Right lobe of liver (tissue), 6 donors: ENCODE data around the gene LRRC55. TPM values are rescaled to one million over a fixed set of nuclear protein-coding genes. Genes with fewer than 3 reads are reported as not detected.

ENCODE experiments used
- ATAC-seq, 4 donors: fragments of 200-7000 bp; cut with Tn5 transposase; one replicate each; pipeline ENCODE4 v1.9.1; 2020; ENCODE audit warnings: mild to moderate bottlenecking in 4 of 4, moderate library complexity in 4 of 4
- DNase-seq, 3 donors: peaks; one replicate each; pipeline ENCODE4 v3.0.0-alpha.2; 2020
- H3K27ac ChIP-seq, 3 donors: fragments of 200-600 bp; one replicate each; pipeline ENCODE4 v1.8.0; 2022
- H3K27me3 ChIP-seq, 2 donors: fragments of 200-600 bp; one replicate each; pipeline ENCODE4 v1.8.0; 2022
- H3K36me3 ChIP-seq, 4 donors: fragments of 200-600 bp; sonication (generic) in 1 of 4; one replicate each; pipeline versions ENCODE4 v1.5.1 to v1.8.0; 2017 to 2022; ENCODE audit warnings: control low read depth in 1 of 4
- H3K4me1 ChIP-seq, 4 donors: fragments of 200-600 bp; sonication (generic) in 1 of 4; one replicate each; pipeline versions ENCODE4 v1.5.1 to v1.8.0; 2017 to 2022; ENCODE audit warnings: control low read depth in 1 of 4
- H3K4me3 ChIP-seq, 3 donors: fragments of 200-600 bp; one replicate each; pipeline ENCODE4 v1.8.0; 2022
- H3K9me3 ChIP-seq, 4 donors: fragments of 200-600 bp; sonication (generic) in 1 of 4; one replicate each; pipeline versions ENCODE4 v1.5.1 to v1.8.0; 2017 to 2022; ENCODE audit warnings: control low read depth in 1 of 4
- POLR2A ChIP-seq: fragments of 450-650 bp; IDR thresholded peaks from one replicate; pipeline ENCODE4 v1.6.1; 2017; ENCODE audit warnings: antibody characterized with exemption, mild to moderate bottlenecking
- WGBS: methylation state at CpG from one replicate; pipeline ENCODE4 v1.1.6; 2018; ENCODE audit warnings: low coverage, low lambda C conversion rate; ENCODE audit not compliant: insufficient coverage; ENCODE audit errors: missing lambda C conversion rate; 5-methylcytosine and 5-hydroxymethylcytosine counted together
- intact Hi-C, 2 donors: fragments of 100-400 bp; cut with DNase I; formaldehyde crosslinking; loops; one replicate each; pipeline versions ENCODE4 v1.11.2 to v1.14.1; 2022
- total RNA-seq, 6 experiments: library from RNA; depleted of rRNA in 2 of 6; stranded (reverse); fragments of >200 nt in 2 of 6; fragmentation: NEBNext Ultra II Directional in 3 of 6; extraction: Animal tissue kit (Norgen Biotek cat#: 25700) in 3 of 6; gene quantifications; one replicate each; pipeline versions ENCODE4 v1.1.0 to v1.2.4, GENCODE V29; 2016 to 2023
- TF ChIP-seq, protein P1 (sequence below), 4 donors: fragments of 200-600 bp in 3 of 4; fragments of 450-650 bp in 1 of 4; IDR thresholded peaks; one replicate each; pipeline versions ENCODE4 v1.5.1 to v1.8.0; 2016 to 2022; ENCODE audit warnings: antibody characterized with exemption in 4 of 4, mild to moderate bottlenecking in 2 of 4
- donor health status: DM: no; HTN: yes; CAD: no.
- donor health status: DM: no; HTN: no; CAD: no.
- donor health status: DM: no; HTN: no; CAD: no.
- donor health status: DM: no; HTN: yes; CAD: no.
- donor health status: DM: no; HTN: yes; CAD: no.

Gene LRRC55
- total RNA-seq, 6 experiments from 2014 or later: 0.06 to 0.71 (median 0.13) TPM; not detected in 1

- intact Hi-C loops: no loop called here
- DNase-seq: no peak
- no peak overlapping the region for H3K4me3 ChIP-seq
- WGBS: 41% methylated on average over 2 of the region's 2 CpGs
- H3K27me3 ChIP-seq: no peaks in the 10 kb centered on the region
- TF ChIP-seq, protein P1, sequence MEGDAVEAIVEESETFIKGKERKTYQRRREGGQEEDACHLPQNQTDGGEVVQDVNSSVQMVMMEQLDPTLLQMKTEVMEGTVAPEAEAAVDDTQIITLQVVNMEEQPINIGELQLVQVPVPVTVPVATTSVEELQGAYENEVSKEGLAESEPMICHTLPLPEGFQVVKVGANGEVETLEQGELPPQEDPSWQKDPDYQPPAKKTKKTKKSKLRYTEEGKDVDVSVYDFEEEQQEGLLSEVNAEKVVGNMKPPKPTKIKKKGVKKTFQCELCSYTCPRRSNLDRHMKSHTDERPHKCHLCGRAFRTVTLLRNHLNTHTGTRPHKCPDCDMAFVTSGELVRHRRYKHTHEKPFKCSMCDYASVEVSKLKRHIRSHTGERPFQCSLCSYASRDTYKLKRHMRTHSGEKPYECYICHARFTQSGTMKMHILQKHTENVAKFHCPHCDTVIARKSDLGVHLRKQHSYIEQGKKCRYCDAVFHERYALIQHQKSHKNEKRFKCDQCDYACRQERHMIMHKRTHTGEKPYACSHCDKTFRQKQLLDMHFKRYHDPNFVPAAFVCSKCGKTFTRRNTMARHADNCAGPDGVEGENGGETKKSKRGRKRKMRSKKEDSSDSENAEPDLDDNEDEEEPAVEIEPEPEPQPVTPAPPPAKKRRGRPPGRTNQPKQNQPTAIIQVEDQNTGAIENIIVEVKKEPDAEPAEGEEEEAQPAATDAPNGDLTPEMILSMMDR (IDR thresholded peaks at IDR 0.05): no peak
- no peak for TF ChIP-seq POLR2A
- H3K9me3 ChIP-seq: no peaks in the 10 kb centered on the region
- ATAC-seq: no peak
- H3K27ac ChIP-seq: no peak overlapping the region
- H3K4me1 ChIP-seq: no peaks in the 10 kb centered on the region
- no peaks in the 10 kb centered on the region for H3K36me3 ChIP-seq
These were observed 41.2 kb upstream of the LRRC55 start for GRCh38 chr11:57140568-57140967.

- ATAC-seq (no peak), DNase-seq (no peak)
- H3K36me3 ChIP-seq: no peaks in the 10 kb centered on the region
- 86% methylated on average over 4 of the region's 4 CpGs for WGBS
- no peak for TF ChIP-seq POLR2A
- TF ChIP-seq, protein P1 (IDR thresholded peaks at IDR 0.05): no peak
- no peak overlapping the region for H3K4me3 ChIP-seq
- H3K4me1 ChIP-seq: no peaks in the 10 kb centered on the region
- no peaks in the 10 kb centered on the region for H3K27me3 ChIP-seq
- intact Hi-C loops: no loop called here
- no peaks in the 10 kb centered on the region for H3K9me3 ChIP-seq
- no peak overlapping the region for H3K27ac ChIP-seq
These were observed 38.3 kb upstream of the LRRC55 start for GRCh38 chr11:57143459-57143858.

GRCh38 chr11:57144075-57144474 is 37.7 kb upstream of the LRRC55 start:
- ATAC-seq (no peak), DNase-seq (no peak)
- H3K4me3 ChIP-seq: no peak overlapping the region
- TF ChIP-seq POLR2A: no peak
- TF ChIP-seq, protein P1 (IDR thresholded peaks at IDR 0.05): no peak
- H3K4me1 ChIP-seq: no peaks in the 10 kb centered on the region
- 58% methylated on average over 1 of the region's 5 CpGs for WGBS
- no peaks in the 10 kb centered on the region for H3K9me3 ChIP-seq
- H3K36me3 ChIP-seq: no peaks in the 10 kb centered on the region
- no peak overlapping the region for H3K27ac ChIP-seq
- no peaks in the 10 kb centered on the region for H3K27me3 ChIP-seq
- intact Hi-C loops: no loop called here

DNA sequence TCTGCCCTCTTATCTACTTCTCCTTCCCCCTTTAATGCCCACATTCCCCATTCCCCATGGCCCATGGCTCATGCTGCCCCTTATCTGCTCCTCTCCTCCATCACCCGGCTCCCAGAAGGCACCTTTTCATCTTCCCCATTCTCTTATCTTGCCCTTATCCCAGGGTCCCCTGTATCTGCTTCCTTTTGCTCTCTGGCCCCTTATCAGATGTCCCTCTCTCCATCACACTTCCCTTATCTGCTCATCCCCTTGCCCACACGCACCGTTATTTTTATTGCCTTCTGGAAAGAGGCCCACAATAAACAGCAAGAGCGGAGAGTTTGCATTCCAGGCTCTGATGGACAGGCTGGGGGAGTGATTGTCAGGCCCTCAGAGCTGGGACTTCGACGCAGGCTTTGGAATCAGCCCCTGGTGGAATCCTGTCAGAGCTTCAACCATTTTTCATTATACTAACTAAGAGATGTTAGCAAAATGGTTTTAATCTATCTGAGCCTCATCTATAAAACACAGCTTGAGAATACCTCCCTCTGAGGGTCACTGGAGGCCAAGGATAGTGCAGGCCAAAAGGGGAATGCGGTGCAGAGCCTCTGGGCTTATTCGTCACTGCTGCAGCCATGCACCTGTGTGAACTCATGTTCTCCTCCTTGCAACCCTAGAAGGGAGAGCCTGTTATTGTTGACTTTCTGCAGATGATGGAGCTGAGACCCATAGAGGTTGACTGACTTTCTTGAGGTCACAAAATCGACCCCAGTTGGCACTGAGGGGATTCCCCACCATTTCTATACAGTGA is 37.0 kb upstream of the LRRC55 start:
- no peaks in the 10 kb centered on the region for H3K27me3 ChIP-seq
- no peak overlapping the region for H3K4me3 ChIP-seq
- DNase-seq: no peak
- TF ChIP-seq, protein P1 (IDR thresholded peaks at IDR 0.05): no peak
- no peak for TF ChIP-seq POLR2A
- intact Hi-C loops: no loop called here
- no peaks in the 10 kb centered on the region for H3K4me1 ChIP-seq
- no peaks in the 10 kb centered on the region for H3K36me3 ChIP-seq
- no peak for ATAC-seq
- no peak overlapping the region for H3K27ac ChIP-seq
- WGBS: 39% methylated on average over 8 of the region's 9 CpGs
- H3K9me3 ChIP-seq: no peaks in the 10 kb centered on the region
